IPS-NIHi11 (cell line): Measurements from ENCODE around the gene TUSC2.

Experiments used
- DNase-seq: peaks from one replicate; pipeline ENCODE4 v3.0.0; 2012; ENCODE audit warnings: mixed read lengths, low spot score

The TUSC2 gene

DNA sequence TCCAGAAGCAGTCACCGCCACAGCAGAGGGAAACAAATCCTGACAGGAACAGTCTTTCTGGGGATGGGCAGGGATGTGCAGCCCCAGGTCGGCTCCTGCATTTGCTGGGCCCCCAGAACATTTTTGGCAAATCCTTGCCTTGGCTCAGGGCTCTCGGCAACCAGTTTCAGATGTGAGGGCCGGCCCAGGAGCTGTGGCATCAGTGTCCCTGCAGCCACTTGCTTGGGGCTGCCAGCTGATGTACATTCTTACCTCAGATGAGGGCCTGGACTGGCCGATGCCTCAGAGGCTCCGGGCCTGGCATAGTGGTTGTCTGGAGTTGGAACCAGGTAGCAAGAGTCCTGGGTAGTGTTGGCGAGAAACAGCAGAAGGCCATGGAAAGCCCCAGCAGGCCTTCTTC, 26.8 kb upstream of the TUSC2 start:
- no peak for DNase-seq

DNA sequence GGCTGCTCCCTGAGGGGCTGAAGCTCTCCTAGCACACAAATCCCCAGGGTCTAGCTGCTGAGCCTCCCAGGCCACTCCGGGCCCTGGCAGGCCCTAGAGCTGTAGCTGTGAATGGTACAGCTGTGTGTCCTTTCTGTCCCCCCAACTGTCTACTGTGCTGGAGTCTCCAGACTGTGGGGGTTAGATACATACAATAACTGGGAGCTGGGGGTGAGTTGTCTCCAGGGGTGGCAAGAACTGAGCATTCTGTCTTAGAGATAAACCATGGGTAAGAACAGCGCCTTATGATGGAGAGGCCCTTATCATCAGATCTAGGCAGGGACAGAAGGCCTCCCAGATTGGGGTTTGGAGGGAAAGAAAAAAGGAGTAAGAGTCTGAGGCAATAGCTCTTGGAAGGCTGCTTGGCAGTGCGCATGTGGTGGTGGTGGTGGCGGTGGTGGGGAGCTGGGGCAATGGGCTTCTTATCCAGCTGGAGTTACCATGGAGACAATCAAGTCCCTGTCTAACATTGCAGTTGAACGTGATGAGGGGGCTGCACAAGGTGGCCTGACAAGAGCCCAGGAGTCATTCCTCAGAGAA, 26.3 kb upstream of the TUSC2 start:
- DNase-seq: no peak

DNA sequence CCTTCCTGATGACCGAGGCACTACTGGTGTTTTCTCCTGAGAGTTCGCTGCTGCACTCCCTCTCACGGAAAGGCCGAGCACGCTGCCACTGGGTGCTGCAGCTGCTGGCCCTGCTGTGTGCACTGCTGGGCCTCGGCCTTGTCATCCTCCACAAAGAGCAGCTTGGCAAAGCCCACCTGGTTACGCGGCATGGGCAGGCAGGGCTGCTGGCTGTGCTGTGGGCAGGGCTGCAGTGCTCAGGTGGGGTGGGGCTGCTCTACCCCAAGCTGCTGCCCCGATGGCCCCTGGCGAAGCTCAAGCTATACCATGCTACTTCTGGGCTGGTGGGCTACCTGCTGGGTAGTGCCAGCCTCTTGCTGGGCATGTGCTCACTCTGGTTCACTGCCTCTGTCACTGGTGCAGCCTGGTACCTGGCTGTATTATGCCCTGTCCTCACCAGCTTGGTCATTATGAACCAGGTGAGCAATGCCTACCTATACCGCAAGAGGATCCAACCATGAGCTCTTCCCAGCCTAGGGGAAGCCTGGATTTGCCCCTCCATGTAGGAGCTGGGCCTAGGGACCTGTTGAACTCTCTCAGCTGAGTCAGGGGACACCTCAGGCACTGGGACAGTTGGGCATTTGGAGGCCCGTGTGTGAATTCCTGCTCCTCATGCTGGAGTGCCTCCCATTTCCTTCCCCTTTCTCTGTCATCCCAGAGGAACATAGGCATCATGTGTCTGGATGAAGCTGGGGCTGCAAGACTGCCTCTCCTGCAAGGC, 25.4 kb upstream of the TUSC2 start:
- no peak for DNase-seq

DNA sequence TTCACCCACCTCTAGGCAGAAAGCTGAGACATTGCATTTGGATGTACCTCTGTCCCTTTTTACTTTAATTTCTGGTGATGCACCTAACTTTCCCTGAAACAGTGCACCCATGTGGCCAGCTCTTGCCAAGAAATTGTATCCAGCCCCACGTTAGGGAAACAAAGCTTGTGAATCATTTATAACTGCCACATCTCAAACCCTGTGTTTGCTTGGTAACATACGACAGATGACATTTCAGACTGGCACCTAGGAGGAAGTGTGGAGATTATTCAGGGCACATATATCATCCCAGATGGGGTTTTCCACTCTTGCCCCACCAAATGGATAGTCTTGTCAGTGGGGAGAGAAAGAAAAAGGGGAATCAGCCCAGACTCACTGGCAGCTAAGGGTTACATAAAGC, 24.8 kb upstream of the TUSC2 start:
- no peak for DNase-seq

DNA sequence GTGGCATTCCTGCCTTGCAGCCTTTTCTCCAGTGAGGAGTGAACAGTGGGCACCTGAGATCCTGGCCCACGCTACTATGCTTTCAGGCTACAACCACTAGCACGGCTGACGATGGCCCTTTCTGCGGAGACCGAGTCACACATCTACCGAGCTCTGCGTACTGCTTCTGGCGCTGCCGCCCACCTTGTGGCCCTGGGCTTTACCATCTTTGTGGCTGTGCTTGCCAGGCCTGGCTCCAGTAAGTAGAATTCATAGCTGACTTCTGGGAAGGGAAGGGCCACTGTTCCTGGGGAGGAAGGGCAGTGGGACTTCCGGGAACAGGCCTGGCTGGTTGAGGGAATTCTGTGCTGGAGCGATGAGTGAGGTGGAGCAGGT, 23.3 kb upstream of the TUSC2 start:
- no peak for DNase-seq

DNA sequence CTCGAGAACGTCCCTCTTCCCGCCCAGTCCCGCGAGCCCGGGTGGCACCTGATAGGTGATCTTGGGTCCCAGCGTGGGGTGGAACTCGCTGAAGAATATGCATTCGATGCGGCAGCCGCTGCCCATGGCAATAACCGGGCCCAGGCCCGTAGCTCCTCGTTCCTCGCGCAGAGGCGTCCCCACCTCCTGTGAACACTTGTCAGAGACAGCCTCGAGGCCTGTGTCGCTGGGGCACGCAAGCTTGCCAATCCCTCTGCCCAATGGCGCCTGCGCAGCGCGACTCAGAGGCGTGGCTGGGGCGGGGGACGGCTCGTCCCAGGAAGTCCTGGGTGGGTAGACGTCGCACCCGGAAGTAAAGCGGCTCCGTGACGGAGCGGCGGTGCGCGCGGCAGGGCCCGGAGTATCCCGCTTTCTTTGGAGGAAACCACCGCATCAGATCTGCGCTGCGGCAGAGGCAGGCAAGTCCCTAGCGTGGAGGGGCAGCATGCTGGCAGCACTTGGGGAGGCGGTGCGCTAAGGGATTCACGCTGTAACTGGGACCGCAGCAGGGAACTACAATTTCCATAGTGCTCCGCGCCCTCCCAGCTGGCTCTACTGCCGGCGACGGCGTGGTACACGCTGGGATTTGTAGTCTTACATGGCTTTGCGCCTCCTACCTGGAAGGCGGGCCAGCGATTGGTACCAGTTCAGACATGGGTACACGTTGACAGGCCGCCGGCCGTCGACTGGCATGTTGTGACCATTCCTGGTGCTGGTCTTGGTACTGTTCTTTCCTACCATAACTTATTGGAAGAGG, 22.7 kb upstream of the TUSC2 start, which contains the start of the genes CYB561D2 and NPRL2:
Gene CYB561D2, plus strand, starts transcription at position 336 of the 796 bp plus-strand sequence. CDS start 572 bp downstream, outside the sequence.
Gene NPRL2, minus strand, starts transcription at position 249 of the 796 bp plus-strand sequence. Its CDS starts 123 bp downstream, at position 126.
- DNase-seq: peak; percentile 94

DNA sequence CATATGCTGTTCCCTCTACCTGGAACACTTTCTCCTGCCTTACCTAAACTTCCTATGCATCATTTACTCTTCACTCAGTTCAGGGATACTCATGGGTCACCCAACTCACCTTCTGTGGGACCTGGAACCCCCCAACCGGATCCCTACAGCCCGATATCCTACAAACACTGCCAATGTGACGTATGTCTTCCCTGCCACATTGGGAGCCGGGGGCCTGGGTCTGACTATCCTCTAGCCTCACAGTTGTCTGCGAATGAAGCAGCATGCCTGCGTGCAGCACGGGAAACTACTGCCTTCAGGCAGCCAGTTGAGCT, 22.1 kb upstream of the TUSC2 start:
- DNase-seq: no peak

DNA sequence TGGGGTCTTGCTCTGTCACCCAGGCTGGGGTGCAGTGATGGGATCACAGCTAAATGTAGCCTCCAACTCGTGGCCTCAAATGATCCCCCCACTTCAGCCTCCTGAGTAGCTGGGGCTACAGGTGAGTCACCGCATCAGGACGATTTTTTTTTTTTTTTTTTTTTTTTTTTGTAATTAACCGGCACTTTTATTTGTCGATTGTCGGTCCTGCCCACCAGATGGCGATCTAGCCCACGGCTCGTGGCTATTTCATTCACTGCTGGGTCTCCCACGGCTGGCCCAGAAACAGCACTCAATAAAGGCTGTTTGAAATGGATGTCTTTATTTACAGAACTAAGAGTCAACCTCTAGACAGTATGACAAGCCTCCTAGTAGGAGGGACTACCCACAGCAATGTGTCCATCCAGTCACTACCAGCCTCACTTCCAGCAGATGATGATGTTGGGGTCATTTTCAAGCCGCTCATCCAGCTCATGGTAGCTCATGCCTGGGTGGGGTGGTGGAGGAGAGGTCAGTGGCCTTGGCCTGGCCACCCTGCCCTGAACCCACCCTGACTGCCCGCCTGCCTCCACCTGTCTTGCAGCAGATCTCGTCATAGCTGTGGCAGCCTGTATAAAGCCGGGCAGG, 19.3 kb upstream of the TUSC2 start:
- peak; percentile 55 for DNase-seq

DNA sequence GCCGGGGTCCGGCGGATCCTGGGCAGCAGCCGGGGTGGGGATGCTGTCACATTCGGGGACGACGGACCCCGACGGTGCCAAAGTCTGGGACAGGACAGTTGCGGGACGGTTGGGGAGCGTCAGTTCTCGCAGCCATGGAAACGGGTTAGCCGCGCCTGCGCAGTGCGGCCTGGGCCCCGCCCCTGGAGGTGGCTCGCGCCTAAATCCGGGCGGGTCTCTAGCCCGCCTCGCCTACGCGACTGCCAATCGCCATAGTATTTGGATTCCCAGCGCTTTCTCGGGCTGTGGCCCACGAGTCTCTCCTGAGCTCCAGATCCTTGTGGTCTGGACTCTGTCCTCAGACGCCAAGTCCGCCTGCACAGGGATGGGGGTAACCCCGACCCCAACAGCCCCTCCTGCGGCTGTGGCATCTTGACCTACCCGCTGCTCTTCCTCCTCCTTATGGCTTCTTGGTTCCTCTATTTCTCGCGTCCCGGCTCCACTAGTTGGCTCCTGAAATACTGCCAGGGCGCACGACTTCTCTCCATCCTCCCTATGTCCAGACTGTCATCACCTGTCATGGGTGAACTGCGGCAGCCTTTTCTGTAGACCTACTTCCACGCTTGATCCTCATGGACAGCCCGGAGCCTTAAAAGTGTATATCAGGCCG, 17.7 kb upstream of the TUSC2 start, which contains the start of gene ZMYND10:
Gene ZMYND10, minus strand, starts transcription at position 147 of the 649 bp plus-strand sequence. CDS start 153 bp downstream, outside the sequence.
- DNase-seq: peak; percentile 92

DNA sequence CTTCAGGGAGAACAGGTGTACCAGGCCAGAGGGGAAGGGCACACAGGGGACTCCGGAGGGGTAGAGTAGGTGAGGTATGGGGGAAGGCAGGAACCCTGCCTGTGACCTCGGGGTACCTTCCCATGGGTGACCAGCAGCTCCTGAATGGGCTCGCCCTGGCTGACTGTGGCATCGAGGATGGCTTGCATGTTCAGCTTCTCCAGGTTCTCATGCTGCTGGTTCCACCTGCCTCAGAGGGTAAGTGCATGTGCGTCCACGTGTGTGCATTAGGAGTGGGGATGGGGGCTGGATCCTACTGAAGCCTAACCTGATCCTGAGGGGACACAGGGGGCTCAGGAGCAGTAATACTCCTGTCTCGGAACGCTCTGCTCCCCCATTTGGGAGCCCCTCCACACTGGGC, 17.0 kb upstream of the TUSC2 start:
- DNase-seq: no peak

DNA sequence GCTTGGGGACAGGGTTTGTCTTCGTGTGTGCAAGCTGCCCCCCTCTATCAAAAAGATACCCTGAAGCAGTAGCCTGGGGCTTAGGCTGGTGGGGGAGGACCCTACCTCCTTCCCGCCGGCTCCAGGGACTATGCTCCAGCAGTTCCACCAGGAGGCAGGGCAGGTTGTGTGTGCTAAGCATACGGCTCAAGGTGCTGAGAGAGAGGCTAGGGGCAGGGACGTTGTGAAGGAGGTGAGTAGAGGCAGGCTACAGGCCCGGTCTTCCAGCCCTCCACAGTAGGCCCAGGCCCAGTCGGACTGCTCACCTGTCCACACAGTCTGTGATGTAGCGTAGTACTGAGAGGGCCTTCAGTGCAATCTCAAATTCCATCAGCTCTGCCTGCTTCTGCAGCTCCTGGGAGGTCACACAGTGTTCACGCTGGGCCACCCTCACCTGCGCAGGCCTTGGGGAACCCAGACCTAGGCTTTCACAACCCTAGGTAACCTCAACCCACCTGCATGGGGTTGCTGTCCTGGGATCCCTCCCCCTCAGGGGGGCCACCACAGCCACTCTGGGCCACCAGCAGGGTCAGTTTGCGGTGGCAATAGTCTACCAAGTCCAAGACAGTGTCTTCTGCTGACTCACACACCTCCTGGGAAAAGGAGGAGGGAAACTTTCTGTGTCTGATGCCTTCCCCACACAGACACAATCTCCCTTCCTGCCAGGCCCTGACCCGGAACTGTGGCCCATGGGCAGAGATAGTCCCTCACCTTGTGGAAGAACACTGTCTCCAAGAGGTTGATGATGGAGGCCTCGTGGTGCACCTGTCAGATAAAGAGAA, 15.0 kb upstream of the TUSC2 start:
- DNase-seq: no peak

DNA sequence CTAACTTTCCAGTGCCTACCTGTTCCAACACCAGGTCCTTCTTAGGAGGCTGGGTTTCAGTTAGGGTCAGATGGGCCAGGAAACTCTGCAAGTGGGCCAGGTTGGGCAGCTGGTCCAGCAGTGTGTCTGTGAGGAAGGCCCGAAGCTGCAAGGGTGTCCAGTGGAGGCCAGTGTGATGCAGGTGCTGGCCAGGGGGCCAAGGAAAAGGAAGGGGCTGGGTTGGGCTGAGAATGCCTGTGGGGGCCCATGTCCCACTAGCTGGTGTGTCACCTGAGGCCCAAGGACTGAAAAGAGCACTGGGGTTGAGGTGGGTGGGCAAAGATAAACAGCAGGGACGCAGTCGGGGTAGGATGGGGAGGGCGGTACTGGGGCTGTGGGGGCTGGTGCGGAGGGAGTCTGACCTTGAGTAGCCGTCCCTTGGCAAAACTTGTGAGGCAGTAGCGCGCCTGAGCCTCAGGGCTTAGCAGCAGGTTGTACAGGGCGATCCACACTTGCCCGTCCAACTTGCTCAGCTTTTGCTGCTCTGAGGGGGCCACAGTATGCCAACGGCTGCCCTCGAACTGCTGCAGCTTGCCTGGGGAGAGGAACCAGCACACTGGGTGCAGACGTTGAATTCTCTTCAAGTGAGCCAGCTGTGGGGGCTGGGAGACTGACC, 14.1 kb upstream of the TUSC2 start:
- DNase-seq: no peak

DNA sequence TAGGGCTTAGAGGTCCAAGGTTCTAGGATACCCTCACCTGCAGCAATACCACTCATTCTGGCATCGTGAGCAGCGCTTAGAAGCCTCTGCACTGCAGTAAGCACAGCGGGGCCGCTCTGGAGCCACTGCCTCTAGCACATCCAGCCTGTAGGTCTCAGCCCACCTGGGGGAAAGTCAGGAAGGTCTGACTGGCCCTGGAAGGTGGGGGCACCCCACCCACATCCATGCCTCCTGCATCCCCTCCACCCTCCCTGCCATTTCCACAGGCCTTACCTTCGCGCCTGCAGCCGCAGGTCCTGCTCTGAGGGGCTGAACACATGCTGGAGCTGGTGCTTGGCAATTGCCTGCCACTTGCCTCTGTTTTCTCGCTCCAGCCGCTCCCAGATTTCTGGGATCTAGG, 13.5 kb upstream of the TUSC2 start:
- no peak for DNase-seq

DNA sequence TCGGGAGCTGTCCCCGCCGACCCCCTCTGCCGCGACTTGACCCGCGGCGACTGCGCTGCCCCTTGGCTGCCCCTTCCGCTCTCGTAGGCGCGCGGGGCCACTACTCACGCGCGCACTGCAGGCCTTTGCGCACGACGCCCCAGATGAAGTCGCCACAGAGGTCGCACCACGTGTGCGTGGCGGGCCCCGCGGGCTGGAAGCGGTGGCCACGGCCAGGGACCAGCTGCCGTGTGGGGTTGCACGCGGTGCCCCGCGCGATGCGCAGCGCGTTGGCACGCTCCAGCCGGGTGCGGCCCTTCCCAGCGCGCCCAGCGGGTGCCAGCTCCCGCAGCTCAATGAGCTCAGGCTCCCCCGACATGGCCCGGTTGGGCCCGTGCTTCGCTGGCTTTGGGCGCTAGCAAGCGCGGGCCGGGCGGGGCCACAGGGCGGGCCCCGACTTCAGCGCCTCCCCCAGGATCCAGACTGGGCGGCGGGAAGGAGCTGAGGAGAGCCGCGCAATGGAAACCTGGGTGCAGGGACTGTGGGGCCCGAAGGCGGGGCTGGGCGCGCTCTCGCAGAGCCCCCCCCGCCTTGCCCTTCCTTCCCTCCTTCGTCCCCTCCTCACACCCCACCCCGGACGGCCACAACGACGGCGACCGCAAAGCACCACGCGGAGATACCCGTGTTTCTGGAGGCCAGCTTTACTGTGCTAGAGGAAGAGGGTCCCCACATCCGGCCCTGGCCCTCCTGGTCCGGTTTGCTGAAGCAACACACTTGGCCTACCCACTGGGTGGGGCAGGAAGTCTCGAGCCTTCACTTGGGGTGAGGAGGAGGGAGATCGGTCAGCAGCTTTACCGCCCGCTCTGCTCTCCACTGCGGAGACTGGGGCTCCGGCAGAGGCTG, 12.7 kb upstream of the TUSC2 start, which contains the start of gene RASSF1:
Gene RASSF1, minus strand, starts transcription at position 389 of the 882 bp plus-strand sequence. Its CDS starts 31 bp downstream, at position 358.
- DNase-seq: no peak

DNA sequence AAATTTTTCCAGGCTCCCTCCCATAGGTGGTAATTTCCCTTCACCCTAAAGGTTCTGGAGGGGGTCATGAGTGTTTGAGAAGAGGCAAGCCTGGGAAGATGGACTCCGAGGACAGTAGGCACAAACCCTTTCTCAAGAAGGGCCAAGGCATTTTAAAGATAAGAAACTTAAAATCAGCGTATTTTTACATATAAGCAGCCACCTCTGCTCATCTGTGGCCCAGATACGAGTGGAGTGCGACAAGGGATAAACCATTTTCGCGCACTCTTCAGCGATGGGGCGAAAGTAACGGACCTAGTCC, 12.1 kb upstream of the TUSC2 start:
- no peak for DNase-seq

DNA sequence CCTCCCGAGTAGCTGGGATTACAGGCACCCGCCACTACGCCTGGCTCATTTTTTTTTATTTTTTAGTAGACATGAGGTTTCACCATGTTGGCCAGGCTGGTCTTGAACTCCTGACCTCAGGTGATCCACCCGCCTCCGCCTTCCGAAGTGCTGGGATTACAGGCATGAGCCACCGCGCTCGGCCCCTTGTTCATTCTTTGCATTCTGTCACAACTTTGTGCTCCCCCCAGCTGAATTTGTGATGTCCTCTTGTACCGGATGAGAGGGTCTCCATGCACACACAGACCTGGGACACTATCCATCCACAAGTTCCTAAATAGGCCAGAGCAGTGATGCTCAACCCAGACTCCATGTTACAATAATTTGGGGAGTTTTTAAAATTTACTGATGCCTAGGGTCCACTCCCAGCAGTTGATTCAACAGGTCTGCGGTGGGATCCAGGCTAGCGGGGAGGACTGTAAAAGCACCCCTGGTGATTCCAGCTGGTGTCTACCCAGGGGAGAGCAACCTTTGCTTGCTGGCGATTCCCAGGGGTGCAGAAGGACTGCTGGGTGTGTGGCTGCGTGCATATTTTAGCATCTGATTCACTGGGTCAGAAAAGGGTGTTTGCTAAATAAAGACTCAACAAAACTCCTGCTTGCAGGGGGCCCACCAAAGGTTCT, 11.6 kb upstream of the TUSC2 start:
- DNase-seq: no peak

DNA sequence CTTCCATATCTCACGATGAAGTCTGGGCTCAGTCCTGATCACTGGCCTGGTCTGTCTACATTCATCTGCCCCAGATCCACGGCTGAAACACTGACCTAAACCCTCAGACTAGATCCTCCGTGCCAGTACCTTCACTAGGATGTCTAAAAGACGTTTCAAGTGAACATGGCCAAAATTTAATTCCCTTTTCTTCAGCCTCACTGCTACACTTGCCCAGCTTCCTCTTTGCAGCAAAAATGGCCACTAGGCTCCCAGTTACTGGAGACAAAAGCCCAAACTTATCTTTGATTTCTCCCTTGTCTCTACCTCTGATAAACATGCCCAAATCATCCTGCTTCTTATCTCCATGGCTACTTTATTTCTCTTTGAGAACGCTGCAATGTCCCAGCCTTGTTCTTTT, 10.9 kb upstream of the TUSC2 start:
- DNase-seq: no peak

DNA sequence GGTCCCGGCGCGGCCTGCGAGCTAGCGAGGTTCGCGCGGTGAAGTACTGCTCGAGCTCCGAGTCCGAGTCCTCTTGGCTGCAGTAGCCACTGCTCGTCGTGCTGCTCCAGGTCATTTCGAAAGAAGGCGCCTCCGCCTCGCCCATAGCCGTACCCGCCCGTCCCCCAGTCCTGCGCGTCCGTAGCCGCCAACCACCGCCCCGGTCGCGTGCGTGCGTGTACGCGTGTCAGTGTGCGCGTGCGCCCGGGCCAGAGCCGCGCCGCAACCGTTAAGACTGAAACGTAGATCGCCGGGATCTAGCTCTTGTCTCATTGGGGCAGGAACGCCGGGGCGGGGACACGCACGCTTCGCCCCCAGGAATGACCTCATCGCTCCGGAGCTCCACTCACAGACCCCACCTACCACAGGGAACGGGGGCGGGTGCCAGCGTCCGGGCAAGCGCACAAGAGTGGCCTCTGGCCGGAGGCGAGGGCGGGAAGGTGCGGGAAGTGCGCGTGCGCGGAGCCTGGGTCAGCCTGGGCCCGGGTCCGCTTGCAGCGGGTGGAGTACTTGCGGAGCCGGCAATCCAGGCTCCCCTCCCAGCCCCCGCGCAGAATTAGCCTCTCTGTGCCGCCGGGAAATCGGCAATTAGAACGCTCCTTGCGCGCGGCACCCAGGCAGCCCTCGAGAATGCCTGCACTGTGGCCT, 9.3 kb upstream of the TUSC2 start:
- DNase-seq: peak; percentile 98
